ENCODE measurements around the gene SNAI3.
"Not testable (repeated sequence)": the region's sequence is repeated elsewhere in the genome, so short reads cannot be mapped to it uniquely, and the experiment has no call there.

SNAI3 gene

GRCh38 chr16:88690341-88691128 lies 4.2 kb upstream of the SNAI3 start:
- DNase-seq: no peak

DNA sequence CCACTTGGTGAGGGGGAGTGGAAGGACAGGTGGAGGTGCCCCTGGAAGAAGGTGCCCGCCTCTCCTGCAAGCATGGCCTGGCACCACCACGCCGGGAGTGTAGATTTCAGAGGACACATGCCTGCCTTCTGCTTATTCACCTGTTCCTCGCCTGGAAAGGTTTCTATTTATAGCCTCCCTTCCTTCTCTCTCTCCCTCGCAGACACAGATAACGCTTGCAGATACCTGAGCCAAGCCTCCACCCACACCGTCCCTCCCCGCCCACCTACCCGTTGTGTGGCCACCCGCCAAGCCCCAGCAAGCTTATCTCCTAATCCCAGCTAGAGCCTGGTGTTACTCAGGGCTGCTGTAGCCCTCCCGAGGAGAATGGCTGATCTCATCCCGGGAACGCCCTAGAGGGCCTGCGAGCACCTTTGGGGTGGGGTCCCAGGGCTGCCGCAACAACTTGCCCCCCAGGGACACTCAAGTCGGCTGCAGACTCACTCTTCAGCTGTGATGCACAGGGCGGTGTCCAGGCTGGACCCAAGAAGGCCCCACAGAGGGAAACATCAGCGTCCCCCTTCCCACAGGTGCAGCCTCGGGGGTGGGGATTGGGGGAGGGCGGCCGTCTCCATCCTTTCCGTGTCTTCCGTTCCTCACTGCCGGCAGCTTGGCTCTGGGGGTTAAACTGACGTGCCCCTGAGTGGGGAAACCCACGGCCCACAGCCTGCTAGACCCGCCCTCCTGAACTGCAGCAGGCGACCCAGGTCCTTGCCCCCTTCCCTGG lies 1.9 kb upstream of the SNAI3 start:
- DNase-seq: no peak

- no peak for DNase-seq
Observed at GRCh38 chr16:88687676-88688012, 1.3 kb upstream of the SNAI3 start.

GRCh38 chr16:88687254-88687576 lies 908 bp upstream of the SNAI3 start:
- DNase-seq: no peak

GRCh38 chr16:88686062-88686438 lies 257 bp downstream of the SNAI3 start:
- DNase-seq: no peak

DNA sequence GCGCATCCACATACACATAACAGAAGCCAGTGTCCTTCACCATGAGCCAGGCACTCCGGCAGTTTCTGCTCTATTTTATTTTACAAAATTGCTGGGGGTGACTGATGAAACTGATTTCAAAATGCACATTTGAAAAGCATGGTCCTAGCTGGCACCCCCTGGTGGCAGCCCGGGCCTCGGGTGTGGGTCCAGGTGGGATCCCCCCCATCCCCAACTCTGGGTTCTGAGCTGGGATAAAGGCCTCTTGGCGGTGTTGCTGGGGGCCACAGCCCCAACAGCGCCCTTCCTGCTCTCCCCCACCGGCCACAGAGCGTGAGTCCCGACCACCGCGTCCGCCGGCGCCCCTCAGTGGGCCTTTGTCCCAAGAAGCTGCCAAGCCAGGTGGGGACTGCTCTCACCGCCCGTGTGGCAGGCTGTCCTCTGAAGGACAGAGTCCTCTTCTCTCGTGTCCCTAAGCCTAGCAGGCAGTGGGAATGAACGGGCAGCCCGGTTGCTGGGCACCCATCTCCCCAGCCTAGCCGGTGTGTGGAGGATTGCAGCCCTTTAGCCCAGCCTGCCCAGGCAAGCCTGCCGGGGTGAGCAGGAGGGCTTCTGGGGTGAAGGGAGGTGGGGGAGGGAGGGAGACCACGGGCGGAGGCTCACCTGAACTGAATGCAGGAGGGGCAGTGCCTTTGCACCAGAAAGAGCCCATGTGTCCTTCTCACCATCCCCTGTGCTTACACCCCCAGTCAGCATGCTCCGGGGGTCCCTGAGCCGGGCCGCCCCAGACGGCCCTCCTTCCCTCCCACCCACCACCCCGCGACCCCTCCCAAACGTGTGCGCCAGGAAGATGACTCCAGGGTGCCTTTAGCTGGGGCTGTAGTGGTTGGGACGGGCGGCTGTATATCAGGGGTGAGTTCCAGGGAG lies 898 bp downstream of the SNAI3 start:
- no peak for DNase-seq

- no peak for DNase-seq
Observed at GRCh38 chr16:88684569-88685155, 1.6 kb downstream of the SNAI3 start.

DNA sequence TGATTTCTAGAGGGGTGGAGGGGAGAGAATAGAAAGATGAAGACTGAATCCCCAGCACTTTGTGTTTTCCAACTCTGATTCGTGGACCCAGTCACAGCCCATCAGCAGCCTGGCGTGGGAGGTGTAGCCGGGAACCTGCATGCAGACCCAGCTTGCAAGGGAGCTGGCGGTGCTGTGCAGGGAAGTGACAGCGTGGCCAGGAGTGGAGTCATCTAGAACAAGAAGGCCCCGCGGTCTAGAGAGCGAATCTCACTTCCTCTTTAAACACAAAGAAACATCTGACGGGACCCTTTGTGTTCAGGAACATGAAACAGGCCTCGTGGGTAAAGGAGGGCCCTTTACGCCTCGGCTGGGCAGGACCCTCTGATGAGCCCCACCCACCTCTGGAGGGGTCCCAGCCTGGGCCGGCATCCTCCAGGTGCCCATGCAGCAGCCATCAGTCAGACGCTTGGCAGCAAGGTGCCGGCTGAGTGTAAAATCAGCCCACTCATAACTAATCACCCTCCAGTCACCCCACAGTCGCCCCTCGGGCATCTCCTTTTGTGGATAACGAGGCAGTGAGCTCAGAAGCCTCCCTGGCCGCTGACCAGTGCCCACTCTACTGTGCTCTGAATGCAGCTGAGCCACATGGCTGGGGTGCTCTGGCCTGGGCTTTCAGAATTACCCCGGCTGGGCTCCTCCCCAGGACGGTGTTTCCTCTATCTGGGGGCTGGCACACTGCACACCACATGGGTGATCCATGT lies 4.4 kb downstream of the SNAI3 start:
- DNase-seq: no peak

GRCh38 chr16:88681084-88681680 lies 5.1 kb downstream of the SNAI3 start:
- no peak for DNase-seq

DNA sequence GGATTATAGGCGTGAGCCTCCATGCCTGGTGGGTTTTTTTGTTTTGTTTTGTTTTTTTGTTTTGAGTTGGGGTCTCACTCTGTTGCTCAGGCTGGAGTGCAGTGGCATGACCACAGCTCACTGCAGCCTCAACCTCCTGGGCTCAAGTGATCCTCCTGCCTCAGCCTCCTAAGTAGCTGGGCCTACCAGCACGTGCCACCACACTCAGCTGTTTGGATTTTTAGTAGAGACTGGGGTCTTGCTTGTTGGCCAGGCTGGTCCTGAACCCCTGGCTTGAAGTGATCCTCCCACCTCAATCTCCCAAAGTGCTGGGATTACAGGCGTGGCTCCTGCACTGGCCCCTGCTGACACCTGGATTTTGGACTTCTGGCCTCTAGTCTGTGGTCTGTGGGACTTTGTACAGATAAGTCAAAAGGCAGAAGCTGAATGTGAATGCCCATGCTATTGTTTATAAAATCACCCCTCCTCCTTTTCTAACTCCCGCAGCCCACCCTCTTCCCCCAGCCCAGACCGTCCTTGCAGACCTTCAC lies 5.7 kb downstream of the SNAI3 start:
- no peak for DNase-seq

GRCh38 chr16:88678224-88678979 lies 7.9 kb downstream of the SNAI3 start:
- no peak for DNase-seq

DNA sequence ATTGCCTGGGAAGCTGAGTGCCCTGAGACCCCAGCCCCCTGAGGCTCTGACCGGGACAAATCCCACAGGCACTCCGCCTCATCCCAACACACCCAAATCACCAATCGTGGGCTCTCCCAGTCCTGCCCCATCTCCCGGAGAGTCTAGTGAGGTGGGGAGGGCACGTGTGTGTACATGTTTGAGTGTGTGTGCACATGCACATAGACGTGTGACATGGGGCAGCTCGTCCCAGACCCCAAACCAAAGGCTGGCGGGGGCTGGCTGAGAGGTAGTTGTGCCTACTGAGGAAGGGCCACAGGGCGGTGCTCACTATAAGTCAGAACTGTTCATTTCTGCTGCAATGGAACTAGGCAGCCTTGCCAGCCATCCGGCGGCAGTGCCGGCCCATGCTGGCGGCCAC lies 8.6 kb downstream of the SNAI3 start:
- no peak for DNase-seq

DNA sequence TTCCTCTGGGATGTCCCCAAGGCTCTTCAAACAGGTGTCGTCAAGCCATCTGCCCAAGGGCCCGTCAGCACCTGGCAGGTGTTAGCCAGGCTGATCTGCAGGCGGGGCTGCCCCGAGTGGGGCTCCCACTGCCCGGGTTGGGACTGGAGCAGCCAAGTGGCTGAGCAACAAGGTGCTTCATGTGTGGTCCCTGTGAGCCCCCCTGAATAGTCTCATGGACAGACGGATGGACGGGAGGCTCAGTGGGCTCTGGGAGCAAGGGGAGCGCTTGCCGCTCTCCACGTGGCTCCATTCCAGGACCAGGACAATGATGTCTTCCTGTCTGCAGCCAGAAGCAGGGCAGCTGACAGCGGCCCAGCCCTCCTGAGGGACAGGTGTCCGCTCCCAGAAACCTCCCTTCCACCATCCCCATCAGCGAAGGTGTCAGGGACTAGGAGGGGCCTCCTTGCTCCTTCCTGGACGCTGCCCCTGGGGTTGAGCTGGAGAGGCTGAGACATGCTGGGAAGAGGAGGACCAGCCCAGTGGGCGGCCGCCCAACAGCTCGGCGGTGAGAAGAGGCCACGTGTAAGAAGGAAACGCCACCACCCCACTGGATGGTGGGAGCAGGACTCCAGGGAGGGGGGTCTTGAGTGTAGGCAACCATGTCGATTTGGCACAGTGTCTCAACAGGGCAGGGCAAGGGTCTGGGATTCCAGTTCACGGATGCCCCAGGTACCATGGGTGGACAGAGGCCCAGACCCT lies 9.6 kb downstream of the SNAI3 start:
- DNase-seq: no peak

DNA sequence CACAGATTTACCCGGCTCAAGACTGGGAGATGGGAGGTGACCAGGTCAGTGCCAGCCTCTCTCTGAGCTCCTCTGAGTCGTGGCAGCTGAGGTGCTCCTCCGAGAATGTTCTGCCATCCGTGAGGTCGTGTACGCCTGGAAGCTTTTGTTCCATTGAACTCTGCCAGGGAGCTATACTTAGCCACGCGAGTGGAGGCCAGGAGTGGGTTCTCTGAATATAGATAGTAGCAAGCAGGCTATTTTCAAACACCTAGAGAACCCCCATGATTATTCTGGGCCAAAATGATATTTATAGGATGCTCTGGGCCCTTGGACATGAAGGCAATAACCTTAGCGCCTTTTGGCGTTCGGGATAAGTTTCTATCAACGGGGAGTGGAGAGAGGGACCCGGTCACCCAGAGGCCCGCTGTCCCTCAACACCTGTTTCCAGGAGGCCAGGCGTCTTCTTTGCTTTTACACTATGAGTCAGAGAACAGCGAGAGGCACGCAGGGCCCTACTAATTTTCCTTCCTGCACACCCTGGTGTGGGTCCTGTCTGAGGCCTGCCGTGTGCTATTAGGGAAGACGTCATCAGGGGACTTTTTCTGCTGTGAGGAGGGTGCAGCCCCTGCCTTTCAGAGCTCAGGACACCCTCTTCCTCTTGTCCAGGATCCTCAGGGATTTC lies 12.5 kb downstream of the SNAI3 start:
- DNase-seq: no peak

DNA sequence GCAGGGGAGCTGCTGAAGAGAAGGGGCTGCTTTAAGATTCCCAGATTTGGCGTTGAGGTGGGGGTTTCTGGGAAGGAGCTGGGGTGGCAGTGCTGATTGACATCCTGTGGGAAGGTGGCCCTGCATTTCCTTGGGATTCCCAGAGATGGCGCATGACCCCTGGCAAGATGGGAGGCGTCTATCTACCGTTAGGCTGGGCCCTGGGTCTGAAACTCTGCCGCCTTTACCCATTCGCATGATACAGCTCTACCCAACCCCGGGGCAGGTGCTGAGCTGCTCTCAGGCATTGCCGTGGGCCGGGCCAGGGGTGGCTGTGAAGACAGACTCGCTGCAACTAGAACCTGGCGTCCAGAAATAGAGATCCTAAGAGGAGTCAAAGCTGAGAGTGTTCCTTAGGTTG lies 13.5 kb downstream of the SNAI3 start:
- no peak for DNase-seq

GRCh38 chr16:88671806-88672205 lies 14.5 kb downstream of the SNAI3 start:
- DNase-seq: no peak

- no peak for DNase-seq
Observed at GRCh38 chr16:88669980-88670379, 16.3 kb downstream of the SNAI3 start.

GRCh38 chr16:88669493-88669892 lies 16.8 kb downstream of the SNAI3 start:
- not testable (repeated sequence) for DNase-seq

DNA sequence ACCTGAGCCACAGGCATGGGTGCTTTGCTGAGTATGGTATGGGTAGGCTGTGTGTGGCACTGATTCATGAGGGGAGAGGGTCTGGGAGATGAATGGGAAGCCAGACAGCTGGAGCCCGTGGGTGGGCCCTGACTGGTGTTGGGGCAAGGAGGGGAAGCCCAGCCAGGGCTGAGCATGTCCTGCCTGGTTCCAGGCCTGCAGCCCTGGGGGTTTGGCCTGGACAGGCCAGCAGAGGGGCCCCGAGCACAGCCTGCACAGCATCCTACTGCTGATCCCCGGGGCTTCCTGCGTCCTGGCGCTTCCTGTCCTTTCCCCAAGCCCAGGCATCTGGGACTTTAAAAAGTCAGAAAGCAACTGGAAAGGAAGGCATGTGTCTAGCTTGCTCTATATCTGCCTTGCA lies 18.8 kb downstream of the SNAI3 start:
- DNase-seq: no peak

DNA sequence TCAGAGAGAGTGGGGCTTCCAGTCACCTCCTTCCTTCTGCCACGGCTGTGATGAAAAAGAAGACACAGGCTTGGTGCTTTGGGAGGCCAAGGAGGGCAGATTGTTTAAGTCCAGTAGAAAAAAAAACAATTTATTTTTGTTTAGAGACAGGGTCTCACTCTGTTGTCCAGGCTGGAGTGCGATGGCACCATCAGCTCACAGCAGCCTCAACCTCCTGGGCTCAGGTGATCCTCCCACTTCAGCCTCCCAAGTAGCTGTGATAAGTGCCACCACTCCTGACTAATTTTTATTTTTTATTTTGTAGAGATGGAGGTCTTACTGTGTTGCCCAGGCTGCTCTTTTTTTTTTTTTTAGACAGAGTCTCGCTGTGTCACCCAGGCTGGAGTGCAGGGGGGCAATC lies 20.7 kb downstream of the SNAI3 start:
- no peak for DNase-seq
